Measurements from ENCODE around the gene PFDN6. TPM values are rescaled to one million over a fixed set of nuclear protein-coding genes. Genes with fewer than 3 reads are reported as not detected.

Gene PFDN6
- polyA plus RNA-seq, 1 of the 3 experiments (the other 2 are of a cell fraction): 182 TPM

Other genes starting within 250 kb of the PFDN6 start
- gene HLA-DPA1, start 216.0 kb upstream of the PFDN6 start, polyA plus RNA-seq (2012; rRNA removed): 1.6 and 1.9 TPM in 2 replicates
- gene HLA-DPB1, start 213.6 kb upstream of the PFDN6 start, polyA plus RNA-seq (2012; rRNA removed): 1.0 and 2.0 TPM in 2 replicates
- 0.99 and 1.1 TPM in 2 replicates for gene COL11A2, start 97.1 kb upstream of the PFDN6 start, polyA plus RNA-seq (2012; rRNA removed)
- 45.8 and 61.0 TPM in 2 replicates for gene RXRB, start 88.9 kb upstream of the PFDN6 start, polyA plus RNA-seq (2012; rRNA removed)
- gene SLC39A7, start 88.7 kb upstream of the PFDN6 start, polyA plus RNA-seq (2012; rRNA removed): 129 and 138 TPM in 2 replicates
- gene HSD17B8, start 84.9 kb upstream of the PFDN6 start, polyA plus RNA-seq (2012; rRNA removed): 33.5 and 37.5 TPM in 2 replicates
- 55.1 and 61.3 TPM in 2 replicates for gene RING1, start 81.1 kb upstream of the PFDN6 start, polyA plus RNA-seq (2012; rRNA removed)
- 74.0 and 90.7 TPM in 2 replicates for gene VPS52, start 17.7 kb upstream of the PFDN6 start, polyA plus RNA-seq (2012; rRNA removed)
- gene RPS18, start 17.5 kb upstream of the PFDN6 start, polyA plus RNA-seq (2012; rRNA removed): 12,112 and 13,423 TPM in 2 replicates
- gene B3GALT4, start 12.5 kb upstream of the PFDN6 start, polyA plus RNA-seq (2012; rRNA removed): 0.55 and 0.56 TPM in 2 replicates
- 153 and 172 TPM in 2 replicates for gene WDR46, start 362 bp upstream of the PFDN6 start, polyA plus RNA-seq (2012; rRNA removed)
- gene RGL2, start 9.3 kb downstream of the PFDN6 start, polyA plus RNA-seq (2012; rRNA removed): 59.4 and 71.2 TPM in 2 replicates
- gene TAPBP, start 24.5 kb downstream of the PFDN6 start, polyA plus RNA-seq (2012; rRNA removed): 27.9 and 44.5 TPM in 2 replicates
- 19.5 and 22.2 TPM in 2 replicates for gene ZBTB22, start 28.1 kb downstream of the PFDN6 start, polyA plus RNA-seq (2012; rRNA removed)
- gene DAXX, start 33.4 kb downstream of the PFDN6 start, polyA plus RNA-seq (2012; rRNA removed): 46.9 and 51.4 TPM in 2 replicates
- 29.6 and 35.9 TPM in 2 replicates for gene KIFC1, start 102.2 kb downstream of the PFDN6 start, polyA plus RNA-seq (2012; rRNA removed)
- gene PHF1, start 121.4 kb downstream of the PFDN6 start, polyA plus RNA-seq (2012; rRNA removed): 48.7 and 59.0 TPM in 2 replicates
- gene CUTA, start 128.5 kb downstream of the PFDN6 start, polyA plus RNA-seq (2012; rRNA removed): 349 and 444 TPM in 2 replicates
- 5.9 and 8.8 TPM in 2 replicates for gene SYNGAP1, start 130.5 kb downstream of the PFDN6 start, polyA plus RNA-seq (2012; rRNA removed)
- gene ZBTB9, start 165.0 kb downstream of the PFDN6 start, polyA plus RNA-seq (2012; rRNA removed): 5.7 and 5.9 TPM in 2 replicates

All from SK-N-SH (cell line).